Epithelial cell of prostate (primary cell): ENCODE data around the gene PDILT.

ENCODE experiments used
- DNase-seq: peaks from one replicate; pipeline ENCODE4 v3.0.0-alpha.2; 2011; ENCODE audit warnings: low read depth, low spot score
- H3K27ac ChIP-seq: fragments of 450-650 bp; 2 replicates; pipeline ENCODE4 v1.5.1; 2017; ENCODE audit warnings: mild to moderate bottlenecking

Gene PDILT

GRCh38 chr16:20372701-20373100 is 31.8 kb downstream of the PDILT start:
- no peak overlapping the region for H3K27ac ChIP-seq
- no peak for DNase-seq

DNA sequence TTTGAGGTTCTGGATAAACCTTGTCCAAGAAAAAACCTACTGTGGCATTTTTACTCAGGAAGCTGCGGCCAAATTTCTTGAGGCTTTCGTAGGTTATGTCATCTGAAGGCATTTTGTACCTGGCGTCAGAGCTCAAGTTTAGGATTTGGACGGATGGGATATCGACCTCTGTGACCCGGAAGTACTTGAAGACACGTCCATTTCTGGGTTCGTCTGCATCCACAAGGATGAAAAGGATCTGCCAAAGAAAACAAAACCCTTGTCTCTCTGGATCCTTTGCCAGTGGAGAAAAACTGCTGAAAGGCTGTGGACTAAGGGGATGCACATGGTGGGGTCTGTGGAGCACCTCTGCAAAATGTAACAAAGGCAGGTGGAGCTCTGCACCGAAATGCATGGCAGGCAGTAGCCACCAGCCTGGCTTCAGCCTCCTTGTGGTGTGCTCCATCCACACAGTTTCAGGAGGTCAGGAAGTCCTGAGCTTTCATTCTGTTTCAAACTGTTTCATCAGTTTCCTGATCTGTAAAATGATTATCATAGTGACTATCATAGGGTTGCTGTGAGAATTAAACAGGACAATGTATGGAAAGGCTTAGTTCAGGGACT is 35.0 kb downstream of the PDILT start:
- no peak for DNase-seq
- H3K27ac ChIP-seq: no peak overlapping the region

DNA sequence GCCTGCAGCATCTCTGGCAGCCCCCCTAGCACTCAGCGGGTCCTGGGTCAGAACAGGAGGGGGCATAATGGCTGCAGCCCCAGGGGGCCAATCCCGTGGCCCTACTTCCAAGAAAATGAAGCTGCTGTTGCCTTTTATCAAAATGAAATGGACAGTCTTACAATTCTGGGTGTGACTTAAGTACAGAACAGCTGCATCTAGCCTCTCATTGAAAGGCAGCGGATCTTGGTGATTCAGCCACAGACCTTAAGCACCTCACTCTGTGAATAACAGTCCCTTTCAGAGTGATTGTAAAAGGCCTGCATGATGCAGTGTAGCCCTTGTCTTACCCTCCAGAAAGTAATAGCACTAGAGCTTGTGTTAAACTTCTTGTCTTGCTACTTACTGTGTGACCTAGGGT is 40.5 kb downstream of the PDILT start:
- no peak for DNase-seq
- H3K27ac ChIP-seq: no peak overlapping the region

GRCh38 chr16:20363191-20363590 is 41.3 kb downstream of the PDILT start:
- DNase-seq: no peak
- H3K27ac ChIP-seq: no peak overlapping the region

- no peak overlapping the region for H3K27ac ChIP-seq
- no peak for DNase-seq
Measured at GRCh38 chr16:20359997-20360396, 44.5 kb downstream of the PDILT start.

DNA sequence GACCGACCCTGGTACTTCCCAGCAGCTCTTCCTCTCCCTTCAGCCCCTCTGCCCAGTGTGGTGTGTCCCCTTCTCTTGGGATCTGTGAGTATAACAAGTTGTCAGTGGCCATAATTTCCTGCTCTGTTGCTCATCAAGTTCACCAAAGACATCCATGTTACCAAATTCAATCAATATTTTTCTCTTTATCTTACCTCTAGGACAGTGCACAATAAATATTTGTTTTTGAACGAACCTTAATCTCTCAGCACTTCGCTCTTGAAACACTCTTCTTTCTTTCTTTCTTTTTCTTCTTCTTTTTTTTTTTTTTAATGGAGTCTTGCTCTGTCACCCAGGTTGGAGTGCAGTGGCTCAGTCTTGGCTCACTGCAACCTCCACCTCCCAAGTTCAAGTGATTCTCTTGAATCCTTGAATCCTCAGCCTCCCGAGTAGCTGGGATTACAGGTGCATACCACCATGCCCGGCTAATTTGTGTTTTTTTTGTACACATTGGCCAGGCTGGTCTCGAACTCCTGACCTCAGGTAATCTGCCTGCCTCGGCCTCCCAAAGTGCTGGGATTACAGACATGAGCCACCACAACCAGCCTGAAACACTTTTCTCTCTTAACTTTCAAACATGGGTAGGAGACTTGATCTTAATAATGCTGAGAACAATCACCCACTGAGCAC is 49.3 kb downstream of the PDILT start:
- no peak for DNase-seq
- H3K27ac ChIP-seq: no peak overlapping the region

DNA sequence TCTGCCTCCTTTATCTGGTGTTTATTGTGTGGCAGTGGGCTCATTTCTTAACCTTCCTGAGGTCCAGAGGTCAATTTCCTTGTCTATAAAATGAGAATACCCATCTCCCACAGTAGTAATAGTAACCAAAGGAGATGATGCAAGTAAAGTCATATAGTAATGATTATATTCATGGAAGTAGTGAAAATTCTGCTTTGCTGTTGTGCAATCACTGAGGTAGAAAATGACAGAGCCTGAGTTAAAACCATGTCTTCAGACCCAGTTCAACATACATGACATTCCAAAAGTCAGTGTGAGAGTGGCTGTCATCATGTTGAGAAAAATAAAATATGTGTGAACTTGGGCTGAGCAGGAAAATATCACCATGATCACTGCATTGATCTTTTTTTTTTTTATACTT is 51.2 kb downstream of the PDILT start:
- no peak for DNase-seq
- no peak overlapping the region for H3K27ac ChIP-seq

DNA sequence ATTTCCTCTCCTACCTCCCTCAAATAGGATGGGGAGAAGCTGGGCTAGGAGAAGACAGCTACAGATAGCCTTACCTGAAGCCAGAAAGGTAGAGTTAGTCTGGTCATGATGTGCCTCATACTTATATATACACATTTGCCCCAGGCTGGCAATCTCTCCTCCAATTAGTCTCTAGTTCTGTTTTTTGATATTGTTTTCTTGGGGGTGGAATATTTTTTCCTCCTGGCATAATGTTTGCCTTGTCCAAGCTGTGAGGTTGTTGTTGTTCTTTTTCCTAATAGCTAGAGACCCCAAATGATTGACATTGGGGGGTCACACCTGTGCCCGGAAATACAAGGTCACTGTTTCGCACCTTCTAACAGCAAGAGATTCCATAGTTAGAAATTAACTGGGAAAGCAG is 51.9 kb downstream of the PDILT start, which contains the start of gene UMOD:
UMOD (minus strand) TSS at position 101 of the 400 bp plus-strand sequence. CDS start 1,978 bp downstream, outside the sequence.
- DNase-seq: no peak
- no peak within 1 kb of the TSS for H3K27ac ChIP-seq

- DNase-seq: no peak
- H3K27ac ChIP-seq: no peak overlapping the region
Measured at GRCh38 chr16:20349615-20350014, 54.9 kb downstream of the PDILT start.

GRCh38 chr16:20348365-20349185 is 56.0 kb downstream of the PDILT start:
- no peak overlapping the region for H3K27ac ChIP-seq
- DNase-seq: no peak

GRCh38 chr16:20347666-20348364 is 56.7 kb downstream of the PDILT start:
- DNase-seq: no peak
- no peak overlapping the region for H3K27ac ChIP-seq

DNA sequence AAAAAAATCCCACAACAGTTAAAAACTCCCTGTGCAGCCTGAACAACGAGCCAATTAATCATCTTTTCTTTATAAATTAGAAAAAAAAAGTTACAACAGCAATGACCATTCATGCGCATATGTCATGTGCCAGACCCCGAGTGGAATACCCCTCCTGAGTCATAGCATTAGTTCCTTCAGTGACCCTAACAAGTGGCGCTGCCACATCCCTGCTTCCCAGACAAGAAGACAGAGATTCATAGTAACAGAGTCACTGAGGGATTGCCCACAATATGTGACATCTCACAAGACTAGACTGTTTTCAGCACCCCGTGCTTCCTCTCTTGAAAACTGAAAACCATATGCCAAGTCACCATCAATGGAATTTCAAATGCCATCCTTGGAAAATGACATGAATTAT is 59.9 kb downstream of the PDILT start:
- no peak overlapping the region for H3K27ac ChIP-seq
- DNase-seq: no peak

GRCh38 chr16:20339744-20340143 is 64.8 kb downstream of the PDILT start:
- no peak overlapping the region for H3K27ac ChIP-seq
- DNase-seq: no peak

GRCh38 chr16:20336955-20337354 is 67.6 kb downstream of the PDILT start:
- no peak overlapping the region for H3K27ac ChIP-seq
- DNase-seq: no peak

- DNase-seq: no peak
- no peak overlapping the region for H3K27ac ChIP-seq
Measured at GRCh38 chr16:20334396-20334795, 70.1 kb downstream of the PDILT start.

DNA sequence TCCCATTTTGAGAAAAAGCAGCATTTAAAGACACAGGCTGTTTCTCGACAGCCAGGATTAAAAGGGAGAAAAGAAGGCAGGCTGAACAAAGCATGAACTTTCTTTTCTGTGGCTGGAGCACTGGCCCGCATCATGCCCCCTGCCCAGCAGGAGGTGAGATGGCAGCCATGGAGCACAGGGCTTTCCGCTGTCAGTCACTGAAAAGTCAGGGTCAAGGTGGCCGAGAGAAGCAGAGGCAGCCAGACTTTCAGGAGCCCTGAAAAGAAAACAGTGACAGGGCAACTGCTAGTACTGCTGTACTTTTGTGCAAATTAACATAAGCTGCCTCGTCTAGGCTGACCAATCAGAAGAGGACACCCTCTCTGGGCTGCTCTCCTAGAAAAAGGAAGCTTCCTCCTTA is 71.4 kb downstream of the PDILT start:
- DNase-seq: no peak

GRCh38 chr16:20332411-20332810 is 72.1 kb downstream of the PDILT start:
- no peak overlapping the region for H3K27ac ChIP-seq
- no peak for DNase-seq

More for the DNA sequence above, 71.4 kb downstream of the PDILT start:
- no peak overlapping the region for H3K27ac ChIP-seq

DNA sequence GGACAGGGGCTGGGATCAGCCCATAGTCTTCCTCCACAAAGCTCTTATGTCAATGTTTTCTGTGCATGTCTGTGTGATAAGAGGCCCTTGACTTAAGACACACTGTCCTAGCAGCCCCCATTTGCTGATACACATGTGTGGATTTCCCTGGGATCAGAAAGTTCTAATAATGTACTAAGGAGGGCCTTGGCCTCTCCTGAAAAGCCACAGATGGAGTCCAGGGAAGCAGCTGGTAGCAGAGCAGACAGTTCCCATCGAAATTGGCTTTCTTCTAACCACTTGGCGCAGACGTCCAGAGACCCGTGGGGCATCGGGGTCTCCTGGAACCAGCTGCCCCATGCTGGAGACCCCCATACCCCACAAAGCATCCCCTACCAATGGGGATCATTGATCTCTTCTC is 72.9 kb downstream of the PDILT start:
- no peak overlapping the region for H3K27ac ChIP-seq
- DNase-seq: no peak

GRCh38 chr16:20329392-20330138 is 75.0 kb downstream of the PDILT start:
- no peak for DNase-seq
- no peak overlapping the region for H3K27ac ChIP-seq

DNA sequence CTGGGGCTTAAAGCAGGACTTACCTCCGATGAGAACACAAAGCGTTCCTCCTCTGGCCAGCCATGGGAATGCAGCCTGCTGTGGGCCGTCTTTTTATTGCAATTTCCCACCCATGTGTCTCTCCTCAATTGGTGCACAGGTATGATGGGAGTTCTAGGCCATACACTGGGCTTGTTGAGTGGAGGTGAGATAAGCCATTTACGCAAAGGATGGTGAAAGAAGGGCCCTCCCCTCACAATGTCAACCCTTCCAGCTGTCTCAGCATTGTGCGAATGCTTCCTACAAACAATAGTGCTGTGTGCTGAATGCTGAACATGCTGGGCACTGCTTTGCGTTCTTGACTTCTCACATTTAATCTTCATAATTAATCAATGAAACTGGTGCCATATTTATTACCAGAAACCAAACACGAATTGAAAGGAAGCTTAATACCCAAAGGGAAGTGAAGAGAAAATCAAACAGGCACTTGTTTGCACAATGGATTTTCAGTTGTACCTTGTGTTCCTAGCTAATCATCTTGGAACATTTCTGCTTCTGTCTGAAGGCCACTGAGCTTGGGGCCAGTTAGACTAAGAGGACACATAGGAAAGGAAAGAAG is 77.0 kb downstream of the PDILT start, which contains the start of gene GP2:
GP2 (minus strand) TSS at position 70 of the 598 bp plus-strand sequence. CDS start 1,082 bp downstream, outside the sequence.
- DNase-seq: no peak
- H3K27ac ChIP-seq: no peak within 1 kb of the TSS
